ENCODE data around the gene EXT2. TPM values are rescaled to one million over a fixed set of nuclear protein-coding genes. Genes with fewer than 3 reads are reported as not detected.

The EXT2 gene
- total and polyA plus RNA-seq, 2 of the 13 experiments (the other 11 are each of a cell fraction or from before 2014, with no cell fraction given): 61.5 to 68.7 TPM

DNA sequence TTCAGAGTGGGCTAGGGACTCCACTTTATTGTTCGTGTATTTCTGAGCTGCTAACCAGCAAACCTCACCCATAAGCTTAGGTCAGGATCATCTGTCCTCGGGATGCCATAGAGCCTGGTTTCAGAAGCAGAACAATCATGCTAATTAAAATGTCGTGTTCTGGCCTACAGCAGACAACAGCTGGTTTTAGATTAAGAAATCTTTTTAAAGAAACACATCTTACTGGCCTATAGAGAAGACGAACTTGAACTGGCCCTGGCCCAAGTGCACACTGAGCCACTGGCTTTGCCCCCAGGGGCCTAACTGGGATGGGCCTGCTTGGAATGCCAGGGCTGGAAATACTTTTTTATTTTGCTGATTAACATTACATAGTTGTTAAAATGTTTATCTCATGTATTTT lies 151.2 kb downstream of the EXT2 start:
- Histone ChIP-seq H3K36me3 (replicated peaks in 1 of 2; ENCODE audit: control insufficient read depth in 1 of 2, insufficient read depth in 2 of 2, low read length in 2 of 2) (no peaks in the 10 kb centered on the region; a peak in 1 of 5 replicates), H3K4me2 (ENCODE audit: low read depth, low read length) (no peak overlapping the region), H3K4me3 (replicated peaks in 1 of 3; ENCODE audit: insufficient read depth in 1 of 3, low read depth in 2 of 3, low read length in 3 of 3) (no peak overlapping the region), H3K27ac (ENCODE audit: extremely low read length, insufficient read depth, low read length) (no peak overlapping the region), H3K4me1 (ENCODE audit: insufficient read depth, low read length) (peaks cover 28% of the 10 kb centered on the region), H3K79me2 (ENCODE audit: insufficient read depth, low read length) (no peaks in the 10 kb centered on the region), H3K9ac (ENCODE audit: insufficient read depth, low read depth, low read length) (no peak overlapping the region), H2AFZ (ENCODE audit: low read length) (no peak overlapping the region), H4K20me1 (ENCODE audit: insufficient read depth, low read length) (no peaks in the 10 kb centered on the region), H3K27me3 (ENCODE audit: control insufficient read depth in 1 of 2, insufficient read depth in 2 of 2, low read length in 2 of 2) (no peaks in the 10 kb centered on the region), H3K9me3 (ENCODE audit: low read length) (no peaks in the 10 kb centered on the region)
- no peak for ATAC-seq
- BruUV-seq (replicated peaks): no TSS peak
- intact Hi-C loops (cut with micrococcal nuclease; ENCODE audit: unreplicated experiment): no loop called here
- no peak for DNase-seq (ENCODE audit: low spot score)
- no peak for FAIRE-seq
- ChIA-PET CTCF (ENCODE audit: low intra/inter-chr PET ratio, low total read pairs) (no interaction called here), POLR2A (no interaction called here)
- WGBS (ENCODE audit: low lambda C conversion rate): 98% methylated on average over 4 of the region's 4 CpGs
- TF ChIP-seq NCOA1 (CRISPR knock-in tag; IDR thresholded peaks at IDR 0.05): no peak
- TF ChIP-seq, protein P1, sequence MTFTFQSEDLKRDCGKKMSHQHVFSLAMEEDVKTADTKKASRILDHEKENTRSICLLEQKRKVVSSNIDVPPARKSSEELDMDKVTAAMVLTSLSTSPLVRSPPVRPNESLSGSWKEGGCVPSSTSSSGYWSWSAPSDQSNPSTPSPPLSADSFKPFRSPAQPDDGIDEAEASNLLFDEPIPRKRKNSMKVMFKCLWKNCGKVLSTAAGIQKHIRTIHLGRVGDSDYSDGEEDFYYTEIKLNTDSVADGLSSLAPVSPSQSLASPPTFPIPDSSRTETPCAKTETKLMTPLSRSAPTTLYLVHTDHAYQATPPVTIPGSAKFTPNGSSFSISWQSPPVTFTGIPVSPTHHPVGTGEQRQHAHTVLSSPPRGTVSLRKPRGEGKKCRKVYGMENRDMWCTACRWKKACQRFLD (CRISPR knock-in tag; IDR thresholded peaks at IDR 0.05; ENCODE audit: borderline replicate concordance): no peak
- TF ChIP-seq NFIC (IDR thresholded peaks at IDR 0.05; ENCODE audit: low read length): no peak
- TF ChIP-seq ZNF549 (CRISPR knock-in tag; IDR thresholded peaks at IDR 0.05): no peak
- TF ChIP-seq TBL1XR1 (IDR thresholded peaks at IDR 0.05; ENCODE audit: borderline replicate concordance, low read length, partially characterized antibody): no peak
- TF ChIP-seq HDAC6 (IDR thresholded peaks at IDR 0.05; ENCODE audit: low read depth, low read length): no peak
- TF ChIP-seq ZFP82 (CRISPR knock-in tag; IDR thresholded peaks at IDR 0.05; ENCODE audit: borderline replicate concordance): no peak
- TF ChIP-seq SUZ12 (IDR thresholded peaks at IDR 0.05; ENCODE audit: low read depth, low read length): no peak
- TF ChIP-seq ZSCAN30 (CRISPR knock-in tag; IDR thresholded peaks at IDR 0.05): no peak
- TF ChIP-seq ZNF598 (CRISPR knock-in tag; IDR thresholded peaks at IDR 0.05; ENCODE audit: borderline replicate concordance): no peak
- no peak for TF ChIP-seq ATM (IDR thresholded peaks at IDR 0.05; ENCODE audit: borderline replicate concordance)
- TF ChIP-seq STAG1 (CRISPR knock-in tag; IDR thresholded peaks at IDR 0.05): no peak
- no peak for TF ChIP-seq DR1 (CRISPR knock-in tag; IDR thresholded peaks at IDR 0.05)
- TF ChIP-seq, protein P2, sequence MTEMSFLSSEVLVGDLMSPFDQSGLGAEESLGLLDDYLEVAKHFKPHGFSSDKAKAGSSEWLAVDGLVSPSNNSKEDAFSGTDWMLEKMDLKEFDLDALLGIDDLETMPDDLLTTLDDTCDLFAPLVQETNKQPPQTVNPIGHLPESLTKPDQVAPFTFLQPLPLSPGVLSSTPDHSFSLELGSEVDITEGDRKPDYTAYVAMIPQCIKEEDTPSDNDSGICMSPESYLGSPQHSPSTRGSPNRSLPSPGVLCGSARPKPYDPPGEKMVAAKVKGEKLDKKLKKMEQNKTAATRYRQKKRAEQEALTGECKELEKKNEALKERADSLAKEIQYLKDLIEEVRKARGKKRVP (CRISPR knock-in tag; IDR thresholded peaks at IDR 0.05): no peak
- TF ChIP-seq, protein P3, sequence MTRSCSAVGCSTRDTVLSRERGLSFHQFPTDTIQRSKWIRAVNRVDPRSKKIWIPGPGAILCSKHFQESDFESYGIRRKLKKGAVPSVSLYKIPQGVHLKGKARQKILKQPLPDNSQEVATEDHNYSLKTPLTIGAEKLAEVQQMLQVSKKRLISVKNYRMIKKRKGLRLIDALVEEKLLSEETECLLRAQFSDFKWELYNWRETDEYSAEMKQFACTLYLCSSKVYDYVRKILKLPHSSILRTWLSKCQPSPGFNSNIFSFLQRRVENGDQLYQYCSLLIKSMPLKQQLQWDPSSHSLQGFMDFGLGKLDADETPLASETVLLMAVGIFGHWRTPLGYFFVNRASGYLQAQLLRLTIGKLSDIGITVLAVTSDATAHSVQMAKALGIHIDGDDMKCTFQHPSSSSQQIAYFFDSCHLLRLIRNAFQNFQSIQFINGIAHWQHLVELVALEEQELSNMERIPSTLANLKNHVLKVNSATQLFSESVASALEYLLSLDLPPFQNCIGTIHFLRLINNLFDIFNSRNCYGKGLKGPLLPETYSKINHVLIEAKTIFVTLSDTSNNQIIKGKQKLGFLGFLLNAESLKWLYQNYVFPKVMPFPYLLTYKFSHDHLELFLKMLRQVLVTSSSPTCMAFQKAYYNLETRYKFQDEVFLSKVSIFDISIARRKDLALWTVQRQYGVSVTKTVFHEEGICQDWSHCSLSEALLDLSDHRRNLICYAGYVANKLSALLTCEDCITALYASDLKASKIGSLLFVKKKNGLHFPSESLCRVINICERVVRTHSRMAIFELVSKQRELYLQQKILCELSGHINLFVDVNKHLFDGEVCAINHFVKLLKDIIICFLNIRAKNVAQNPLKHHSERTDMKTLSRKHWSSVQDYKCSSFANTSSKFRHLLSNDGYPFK (CRISPR knock-in tag; IDR thresholded peaks at IDR 0.05; ENCODE audit: borderline replicate concordance): no peak
- TF ChIP-seq, protein P4, sequence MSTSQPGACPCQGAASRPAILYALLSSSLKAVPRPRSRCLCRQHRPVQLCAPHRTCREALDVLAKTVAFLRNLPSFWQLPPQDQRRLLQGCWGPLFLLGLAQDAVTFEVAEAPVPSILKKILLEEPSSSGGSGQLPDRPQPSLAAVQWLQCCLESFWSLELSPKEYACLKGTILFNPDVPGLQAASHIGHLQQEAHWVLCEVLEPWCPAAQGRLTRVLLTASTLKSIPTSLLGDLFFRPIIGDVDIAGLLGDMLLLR (CRISPR knock-in tag; IDR thresholded peaks at IDR 0.05): no peak
- no peak for TF ChIP-seq PHF5A (CRISPR knock-in tag; IDR thresholded peaks at IDR 0.05; ENCODE audit: low read depth, unreplicated experiment)
- TF ChIP-seq ZSCAN22 (CRISPR knock-in tag; IDR thresholded peaks at IDR 0.05): no peak
- no peak for TF ChIP-seq SMAD1 (CRISPR knock-in tag; IDR thresholded peaks at IDR 0.05; ENCODE audit: borderline replicate concordance, low read depth)
- TF ChIP-seq BORCS8-MEF2B (CRISPR knock-in tag; IDR thresholded peaks at IDR 0.05): no peak
- in situ Hi-C loops (cut with HindIII; ENCODE audit: extremely low pct_ligation_motif_present, low pct_unique_long_range_greater_than_20kb): no loop called here
